ENCODE results near the gene DCST1.

Gene DCST1

DNA sequence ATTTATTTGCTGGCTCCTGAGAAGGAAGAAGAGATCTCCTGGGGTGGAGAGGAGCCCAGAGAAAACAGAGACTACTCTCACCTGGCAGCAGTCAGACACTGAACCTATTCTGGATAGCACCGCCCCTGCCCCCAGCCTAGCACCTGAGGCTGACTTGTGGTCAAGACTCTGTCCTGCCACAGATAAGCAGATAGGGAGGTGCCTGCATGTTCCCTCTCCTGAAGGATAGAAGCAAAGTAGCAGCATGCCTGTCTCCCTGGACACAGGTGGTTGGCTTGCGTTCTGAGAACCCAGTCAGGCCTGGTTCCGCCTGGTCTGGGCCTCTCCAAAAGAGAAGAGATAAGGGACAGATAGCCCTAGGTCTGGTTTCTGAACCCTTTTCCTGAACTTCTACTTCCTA is 43.7 kb downstream of the DCST1 start:
- DNase-seq: no peak

DNA sequence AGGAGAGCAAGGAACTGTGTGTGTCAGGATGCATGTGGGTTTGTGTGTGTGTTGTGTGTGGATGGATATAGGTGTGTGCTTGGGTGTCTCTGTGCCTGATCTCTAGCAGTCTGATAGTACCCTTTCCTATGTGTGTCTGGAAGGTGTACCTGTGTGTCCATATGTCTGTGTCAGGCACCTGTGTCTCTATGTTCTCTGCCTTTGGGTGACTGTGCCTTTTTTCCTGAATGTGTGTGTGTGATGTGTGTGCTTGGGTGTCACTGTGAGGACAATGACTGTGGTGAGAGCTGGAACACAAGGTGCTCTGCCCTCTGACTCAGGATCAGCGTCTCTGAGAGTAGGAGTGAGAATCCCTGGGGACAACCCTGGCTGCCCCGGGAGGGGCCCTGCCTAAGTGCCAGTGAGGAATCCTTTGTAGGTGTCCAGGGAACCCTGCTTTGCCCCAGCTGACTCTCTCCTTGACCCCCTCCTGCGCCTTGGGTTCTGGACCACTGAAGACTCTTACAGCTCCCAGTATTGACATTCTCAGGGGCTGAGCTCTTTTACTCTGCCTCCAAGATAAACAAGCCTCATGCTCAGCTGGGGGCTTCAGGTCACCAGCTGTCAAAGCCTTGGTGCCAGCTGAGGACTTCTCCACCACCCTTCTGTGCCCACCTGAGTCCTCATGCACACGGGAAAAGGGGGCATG is 44.3 kb downstream of the DCST1 start:
- no peak for DNase-seq

DNA sequence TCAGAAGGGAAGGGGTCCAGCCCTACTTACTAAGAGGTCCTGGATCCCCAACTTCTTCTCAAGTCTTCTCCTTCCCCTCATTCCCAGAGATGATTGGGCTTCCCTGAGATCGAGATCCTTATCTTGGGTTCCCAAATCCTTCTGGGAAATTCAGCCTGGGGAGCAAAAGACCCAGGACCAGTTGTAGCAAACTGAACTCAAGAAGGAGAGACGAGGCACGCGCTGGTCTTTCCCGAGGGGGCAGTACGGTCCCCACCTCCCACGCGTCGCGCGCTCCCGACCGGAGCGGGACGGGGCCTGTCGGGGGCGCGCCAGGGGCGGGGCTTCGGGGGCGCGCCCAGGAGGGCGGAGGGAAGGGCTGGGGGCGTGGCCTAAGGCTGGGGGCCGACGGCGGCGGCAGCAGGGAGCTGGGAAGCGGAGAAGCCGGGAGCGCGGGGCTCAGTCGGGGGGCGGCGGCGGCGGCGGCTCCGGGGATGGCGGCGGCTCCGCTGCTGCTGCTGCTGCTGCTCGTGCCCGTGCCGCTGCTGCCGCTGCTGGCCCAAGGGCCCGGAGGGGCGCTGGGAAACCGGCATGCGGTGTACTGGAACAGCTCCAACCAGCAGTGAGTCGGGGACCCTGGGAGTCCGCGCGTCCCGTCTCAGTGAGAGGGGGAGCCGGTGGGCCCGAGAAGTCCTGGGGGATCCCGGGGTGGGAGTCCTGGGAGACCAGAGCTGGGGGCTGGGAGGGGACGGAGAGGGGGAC is 45.0 kb downstream of the DCST1 start, which contains the start of gene EFNA3:
EFNA3 (plus strand) TSS at position 369 of the 741 bp plus-strand sequence; CDS start at position 474, 105 bp downstream.
- peak; percentile 66 for DNase-seq

- DNase-seq: no peak
These were observed 45.5 kb downstream of the DCST1 start for GRCh38 chr1:155079210-155079486.

- no peak for DNase-seq
These were observed 46.1 kb downstream of the DCST1 start for GRCh38 chr1:155079487-155080311.

DNA sequence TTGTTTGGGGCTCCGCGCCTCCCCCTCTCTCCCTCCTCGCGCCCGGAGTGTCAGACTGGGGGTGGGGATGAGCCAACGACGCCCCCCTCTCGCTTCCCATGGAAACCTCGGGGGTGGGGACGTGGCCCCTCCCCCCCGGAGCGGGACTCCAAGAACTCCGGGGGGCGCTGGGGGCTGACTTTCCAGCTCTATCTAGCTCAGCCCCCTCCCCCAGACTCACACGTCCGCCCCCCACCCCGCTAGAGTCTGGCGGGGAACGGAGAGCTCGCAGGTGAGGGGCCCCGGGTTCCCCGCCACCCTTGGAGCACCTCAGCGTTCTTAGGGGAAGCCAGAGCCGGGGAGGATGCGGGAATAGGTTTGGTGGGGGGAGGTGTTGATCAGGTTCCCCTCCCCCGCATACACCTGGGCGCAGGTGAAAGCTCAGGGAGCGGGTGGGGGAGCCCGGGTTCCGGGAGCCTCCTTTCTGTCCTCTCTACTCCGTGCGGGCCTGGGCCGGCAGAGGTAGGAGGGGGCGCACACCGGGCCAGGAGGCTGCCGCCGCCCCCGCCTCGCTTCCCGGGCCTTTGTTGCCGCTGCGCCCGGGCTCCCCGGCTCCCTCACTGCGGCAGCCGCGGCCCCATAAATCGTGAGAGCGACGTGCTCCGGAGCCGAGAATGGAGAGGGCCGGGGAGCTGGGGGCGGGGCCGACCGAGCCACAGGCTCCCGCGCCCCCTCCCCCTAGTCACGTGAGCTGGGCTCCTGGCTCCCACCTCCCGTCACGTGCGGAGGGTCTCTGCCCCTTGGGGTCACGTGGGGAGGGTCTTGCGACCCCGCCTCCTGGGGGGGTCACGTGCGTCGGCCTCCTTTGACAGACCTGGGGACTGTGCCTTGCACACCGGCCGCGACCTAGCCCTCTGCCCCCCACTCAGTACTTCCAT is 46.9 kb downstream of the DCST1 start:
- peak; percentile 27 for DNase-seq

GRCh38 chr1:155081472-155082300 is 48.1 kb downstream of the DCST1 start:
- peak; percentile 21 for DNase-seq

GRCh38 chr1:155082301-155083051 is 48.9 kb downstream of the DCST1 start:
- DNase-seq: peak; percentile 23

GRCh38 chr1:155083052-155083541 is 49.5 kb downstream of the DCST1 start:
- no peak for DNase-seq

- peak; percentile 44 for DNase-seq
These were observed 50.5 kb downstream of the DCST1 start for GRCh38 chr1:155083865-155084721.

- DNase-seq: peak; percentile 95
These were observed 51.3 kb downstream of the DCST1 start for GRCh38 chr1:155084722-155085503.

GRCh38 chr1:155085504-155086127 is 52.0 kb downstream of the DCST1 start:
- peak; percentile 79 for DNase-seq

GRCh38 chr1:155086128-155086741 is 52.6 kb downstream of the DCST1 start:
- DNase-seq: peak; percentile 85

GRCh38 chr1:155086856-155087535 is 53.4 kb downstream of the DCST1 start:
- no peak for DNase-seq

- peak; percentile 85 for DNase-seq
These were observed 57.7 kb downstream of the DCST1 start for GRCh38 chr1:155091071-155092051.

DNA sequence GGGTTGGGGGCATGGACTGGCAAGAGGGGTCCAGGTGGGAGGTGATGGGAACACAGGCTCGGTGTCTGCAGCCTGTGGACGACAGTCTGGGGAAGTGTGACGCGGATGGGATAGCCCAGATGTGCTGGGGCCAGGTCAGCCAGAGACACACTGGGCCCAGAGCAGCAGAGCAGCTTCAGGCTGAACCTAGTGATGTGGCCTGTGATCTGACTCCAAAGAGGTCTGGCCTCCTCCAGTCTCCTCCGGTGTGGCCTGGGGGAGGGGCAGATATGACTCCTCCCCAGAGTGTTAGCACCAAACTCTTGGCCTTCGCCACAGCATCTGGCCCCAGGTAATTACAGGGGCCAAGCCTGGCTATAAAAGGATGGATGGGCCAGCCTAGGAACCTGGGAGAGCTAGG is 58.5 kb downstream of the DCST1 start:
- no peak for DNase-seq
